SH-SY5Y (cell line): ENCODE data around the gene SH3BGRL2.

ENCODE experiments used
- GATA2 ChIP-seq: IDR thresholded peaks from 2 replicates; pipeline ENCODE4 v1.6.1; 2011; ENCODE audit warnings: mild to moderate bottlenecking, low read depth, low read length
- GATA3 ChIP-seq: IDR thresholded peaks from 2 replicates; pipeline ENCODE4 v1.6.1; 2011; ENCODE audit warnings: low read depth, mild to moderate bottlenecking, low read length, moderate library complexity

DNA sequence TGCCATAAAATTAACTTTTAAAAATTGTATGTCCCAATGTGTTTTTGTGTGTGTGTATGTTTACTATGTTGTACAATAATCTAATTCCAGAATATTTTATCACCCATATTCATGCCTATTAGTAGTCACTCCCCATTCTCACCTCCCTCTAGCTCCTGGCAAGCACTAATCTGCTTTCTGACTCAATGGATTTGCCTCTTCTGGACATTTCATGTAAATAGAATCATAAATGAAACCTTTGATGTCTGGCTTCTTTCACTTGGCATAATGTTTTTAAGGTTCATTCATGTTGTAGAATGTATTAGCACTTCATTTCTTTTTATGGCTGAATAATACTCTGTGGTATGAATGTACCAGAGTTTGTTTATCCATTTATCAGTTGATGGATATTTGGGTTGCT, 15.4 kb downstream of the SH3BGRL2 start:
- TF ChIP-seq GATA3 (no peak), GATA2 (no peak)
